ENCODE data around the gene PYGO2.

The PYGO2 gene

GRCh38 chr1:154963643-154964042 lies 2.1 kb upstream of the PYGO2 start:
- peaks cover 25% of the 10 kb centered on the region for H3K4me1 Mint-ChIP-seq (ENCODE audit: low read depth)
- no peaks in the 10 kb centered on the region for H3K27me3 Mint-ChIP-seq
- peak overlapping the region; percentile 61 for H3K27ac Mint-ChIP-seq
- H3K36me3 Mint-ChIP-seq: no peaks in the 10 kb centered on the region
- no peaks in the 10 kb centered on the region for H3K9me3 Mint-ChIP-seq (ENCODE audit: low read depth)
- H3K4me3 Mint-ChIP-seq: peak overlapping the region; percentile 21

GRCh38 chr1:154962795-154963330 lies 1.3 kb upstream of the PYGO2 start:
- Mint-ChIP-seq H3K27me3 (no peaks in the 10 kb centered on the region), H3K36me3 (no peaks in the 10 kb centered on the region), H3K9me3 (ENCODE audit: low read depth) (no peaks in the 10 kb centered on the region), H3K4me1 (ENCODE audit: low read depth) (peaks cover 27% of the 10 kb centered on the region), H3K27ac (peak overlapping the region; percentile 92), H3K4me3 (peak overlapping the region; percentile 91)

GRCh38 chr1:154962156-154962749 lies 671 bp upstream of the PYGO2 start:
- Mint-ChIP-seq H3K4me1 (ENCODE audit: low read depth) (peaks cover 28% of the 10 kb centered on the region), H3K27me3 (no peaks in the 10 kb centered on the region), H3K4me3 (peak overlapping the region; percentile 91), H3K9me3 (ENCODE audit: low read depth) (no peaks in the 10 kb centered on the region), H3K36me3 (no peaks in the 10 kb centered on the region), H3K27ac (peak overlapping the region; percentile 92)

GRCh38 chr1:154960446-154961136 lies 991 bp downstream of the PYGO2 start:
- peaks cover 45% of the 10 kb centered on the region for H3K4me1 Mint-ChIP-seq (ENCODE audit: low read depth)
- peak overlapping the region; percentile 92 for H3K27ac Mint-ChIP-seq
- H3K27me3 Mint-ChIP-seq: no peaks in the 10 kb centered on the region
- H3K9me3 Mint-ChIP-seq (ENCODE audit: low read depth): no peaks in the 10 kb centered on the region
- H3K4me3 Mint-ChIP-seq: peak overlapping the region; percentile 97
- no peaks in the 10 kb centered on the region for H3K36me3 Mint-ChIP-seq

GRCh38 chr1:154959426-154959780 lies 2.2 kb downstream of the PYGO2 start:
- H3K27ac Mint-ChIP-seq: peak overlapping the region; percentile 64
- H3K36me3 Mint-ChIP-seq: no peaks in the 10 kb centered on the region
- H3K9me3 Mint-ChIP-seq (ENCODE audit: low read depth): no peaks in the 10 kb centered on the region
- H3K27me3 Mint-ChIP-seq: no peaks in the 10 kb centered on the region
- peak overlapping the region; percentile 35 for H3K4me3 Mint-ChIP-seq
- peaks cover 53% of the 10 kb centered on the region for H3K4me1 Mint-ChIP-seq (ENCODE audit: low read depth)

GRCh38 chr1:154958681-154959425 lies 2.7 kb downstream of the PYGO2 start:
- Mint-ChIP-seq H3K36me3 (no peaks in the 10 kb centered on the region), H3K9me3 (ENCODE audit: low read depth) (no peaks in the 10 kb centered on the region), H3K27me3 (no peaks in the 10 kb centered on the region), H3K4me3 (peak overlapping the region; percentile 42), H3K4me1 (ENCODE audit: low read depth) (peaks cover 57% of the 10 kb centered on the region), H3K27ac (peak overlapping the region; percentile 50)

- Mint-ChIP-seq H3K4me1 (ENCODE audit: low read depth) (peaks cover 60% of the 10 kb centered on the region), H3K4me3 (no peak overlapping the region), H3K36me3 (no peaks in the 10 kb centered on the region), H3K27me3 (no peaks in the 10 kb centered on the region), H3K9me3 (ENCODE audit: low read depth) (no peaks in the 10 kb centered on the region), H3K27ac (peak overlapping the region; percentile 50)
Measured at GRCh38 chr1:154958036-154958435, 3.5 kb downstream of the PYGO2 start.

- Mint-ChIP-seq H3K4me1 (ENCODE audit: low read depth) (peaks cover 62% of the 10 kb centered on the region), H3K36me3 (no peaks in the 10 kb centered on the region), H3K9me3 (ENCODE audit: low read depth) (no peaks in the 10 kb centered on the region), H3K4me3 (no peak overlapping the region), H3K27ac (peak overlapping the region; percentile 34), H3K27me3 (no peaks in the 10 kb centered on the region)
Measured at GRCh38 chr1:154957091-154957657, 4.4 kb downstream of the PYGO2 start.

- no peaks in the 10 kb centered on the region for H3K27me3 Mint-ChIP-seq
- H3K9me3 Mint-ChIP-seq (ENCODE audit: low read depth): no peaks in the 10 kb centered on the region
- peak overlapping the region; percentile 91 for H3K27ac Mint-ChIP-seq
- peaks cover 67% of the 10 kb centered on the region for H3K4me1 Mint-ChIP-seq (ENCODE audit: low read depth)
- peaks cover 2% of the 10 kb centered on the region for H3K36me3 Mint-ChIP-seq
- H3K4me3 Mint-ChIP-seq: peak overlapping the region; percentile 94
Measured at GRCh38 chr1:154956544-154956941, 5.0 kb downstream of the PYGO2 start.

GRCh38 chr1:154955718-154956543 lies 5.7 kb downstream of the PYGO2 start, which contains the start of gene PBXIP1:
PBXIP1 (minus strand) TSS chr1:154956099; CDS start chr1:154953721, 2,378 bp downstream.
- H3K9me3 Mint-ChIP-seq (ENCODE audit: low read depth): no peaks in the 10 kb centered on the region
- no peaks in the 10 kb centered on the region for H3K27me3 Mint-ChIP-seq
- H3K27ac Mint-ChIP-seq: peak within 1 kb of the TSS; percentile 91
- H3K4me1 Mint-ChIP-seq (ENCODE audit: low read depth): peaks cover 69% of the 10 kb centered on the region
- H3K4me3 Mint-ChIP-seq: peak within 1 kb of the TSS; percentile 94
- H3K36me3 Mint-ChIP-seq: peaks cover 2% of the 10 kb centered on the region

- Mint-ChIP-seq H3K9me3 (ENCODE audit: low read depth) (no peaks in the 10 kb centered on the region), H3K4me3 (peak overlapping the region; percentile 94), H3K27ac (peak overlapping the region; percentile 91), H3K4me1 (ENCODE audit: low read depth) (peaks cover 70% of the 10 kb centered on the region), H3K36me3 (peaks cover 2% of the 10 kb centered on the region), H3K27me3 (no peaks in the 10 kb centered on the region)
Measured at GRCh38 chr1:154955039-154955717, 6.4 kb downstream of the PYGO2 start.

- H3K9me3 Mint-ChIP-seq (ENCODE audit: low read depth): no peaks in the 10 kb centered on the region
- peak overlapping the region; percentile 91 for H3K27ac Mint-ChIP-seq
- H3K36me3 Mint-ChIP-seq: peaks cover 2% of the 10 kb centered on the region
- H3K4me3 Mint-ChIP-seq: peak overlapping the region; percentile 94
- no peaks in the 10 kb centered on the region for H3K27me3 Mint-ChIP-seq
- peaks cover 70% of the 10 kb centered on the region for H3K4me1 Mint-ChIP-seq (ENCODE audit: low read depth)
Measured at GRCh38 chr1:154954541-154954940, 7.0 kb downstream of the PYGO2 start.

GRCh38 chr1:154953611-154954038 lies 8.0 kb downstream of the PYGO2 start:
- H3K36me3 Mint-ChIP-seq: peaks cover 4% of the 10 kb centered on the region
- no peaks in the 10 kb centered on the region for H3K9me3 Mint-ChIP-seq (ENCODE audit: low read depth)
- peak overlapping the region; percentile 91 for H3K27ac Mint-ChIP-seq
- peaks cover 74% of the 10 kb centered on the region for H3K4me1 Mint-ChIP-seq (ENCODE audit: low read depth)
- H3K4me3 Mint-ChIP-seq: peak overlapping the region; percentile 94
- H3K27me3 Mint-ChIP-seq: no peaks in the 10 kb centered on the region
